HepG2 (cell line): ENCODE data around the gene CD4. TPM values are rescaled to one million over a fixed set of nuclear protein-coding genes. Genes with fewer than 3 reads are reported as not detected.
A peak's percentile ranks its signal among the peaks of the same experiment; 100 is the strongest.

Experiments
- ARID3A ChIP-seq: IDR thresholded peaks from 2 replicates; pipeline ENCODE4 v1.6.1; 2012; ENCODE audit warnings: low read depth, low read length, improper control_type of control experiment
- DZIP1 ChIP-seq: sonication (generic); formaldehyde crosslinking; IDR thresholded peaks from 2 replicates; pipeline ENCODE4 v1.5.0; 2020; ENCODE audit warnings: mild to moderate bottlenecking, missing genetic modification reagents
- MEIS1 ChIP-seq: sonication (generic); formaldehyde crosslinking; IDR thresholded peaks from 2 replicates; pipeline ENCODE4 v1.9.0; 2021; ENCODE audit warnings: mild to moderate bottlenecking, missing genetic modification reagents, moderate library complexity, borderline replicate concordance
- MIER3 ChIP-seq: IDR thresholded peaks from 2 replicates; pipeline ENCODE4 v1.6.1; 2016; ENCODE audit warnings: missing compliant biosample characterization, borderline replicate concordance
- MLXIP ChIP-seq: sonication (generic); formaldehyde crosslinking; IDR thresholded peaks from 2 replicates; pipeline ENCODE4 v1.9.0; 2021; ENCODE audit warnings: missing genetic modification reagents, borderline replicate concordance
- PLRG1 ChIP-seq: fragments of 450-650 bp; conservative IDR thresholded peaks from 2 replicates; pipeline ENCODE4 v1.6.1; 2016
- REL ChIP-seq: sonication (generic); formaldehyde crosslinking; conservative IDR thresholded peaks from 2 replicates; pipeline ENCODE4 v1.8.0; 2022; ENCODE audit warnings: mild to moderate bottlenecking, missing genetic modification reagents, moderate library complexity
- RELA ChIP-seq: sonication (generic); formaldehyde crosslinking; IDR thresholded peaks from 2 replicates; pipeline ENCODE4 v1.4.0; 2020; ENCODE audit warnings: missing genetic modification reagents
- SATB2 ChIP-seq: sonication (generic); formaldehyde crosslinking; IDR thresholded peaks from 2 replicates; pipeline ENCODE4 v1.5.0; 2020; ENCODE audit warnings: missing genetic modification reagents
- SIX4 ChIP-seq: sonication (generic); formaldehyde crosslinking; IDR thresholded peaks from 2 replicates; pipeline ENCODE4 v1.4.0; 2020; ENCODE audit warnings: missing genetic modification reagents
- THAP7 ChIP-seq: sonication (generic); formaldehyde crosslinking; IDR thresholded peaks from 2 replicates; pipeline ENCODE4 v1.8.1; 2023; ENCODE audit warnings: mild to moderate bottlenecking, missing genetic modification reagents
- TRAFD1 ChIP-seq: sonication (generic); formaldehyde crosslinking; IDR thresholded peaks from 2 replicates; pipeline ENCODE4 v1.5.1; 2020; ENCODE audit warnings: missing genetic modification reagents, mild to moderate bottlenecking, borderline replicate concordance
- ZFAT ChIP-seq: sonication (generic); formaldehyde crosslinking; conservative IDR thresholded peaks from 2 replicates; pipeline ENCODE4 v1.8.1; 2023; ENCODE audit warnings: missing genetic modification reagents, inconsistent platforms
- ZFP62 ChIP-seq: sonication (generic); formaldehyde crosslinking; IDR thresholded peaks from 2 replicates; pipeline ENCODE4 v1.4.0; 2020; ENCODE audit warnings: missing genetic modification reagents
- ZIK1 ChIP-seq: sonication (generic); formaldehyde crosslinking; IDR thresholded peaks from 2 replicates; pipeline ENCODE4 v1.5.0; 2020; ENCODE audit warnings: mild to moderate bottlenecking, low read depth, missing genetic modification reagents, borderline replicate concordance
- ZNF775 ChIP-seq: sonication (generic); formaldehyde crosslinking; IDR thresholded peaks from 2 replicates; pipeline ENCODE4 v1.4.0; 2020; ENCODE audit warnings: missing genetic modification reagents, mild to moderate bottlenecking, moderate library complexity, borderline replicate concordance
- ZNF883 ChIP-seq: sonication (generic); formaldehyde crosslinking; IDR thresholded peaks from 2 replicates; pipeline ENCODE4 v1.5.1; 2020; ENCODE audit warnings: mild to moderate bottlenecking, missing genetic modification reagents; ENCODE audit errors: not compliant biosample characterization
- ZSCAN30 ChIP-seq: sonication (generic); formaldehyde crosslinking; IDR thresholded peaks from 2 replicates; pipeline ENCODE4 v1.5.0; 2020; ENCODE audit warnings: mild to moderate bottlenecking, missing genetic modification reagents
- polyA plus RNA-seq, 8 experiments: library from polyadenylated mRNA; depleted of rRNA in 3 of 8; stranded (reverse) in 7 of 8; unstranded in 1 of 8; fragments of >200 nt; fragmentation: Illumina TruSeq in 4 of 8; extraction: Trizol in 4 of 8; gene quantifications; 2 replicates each; pipeline versions ENCODE4 v1.2.1 to v1.2.3, GENCODE V29; 2011 to 2016; ENCODE audit warnings: low read depth in 4 of 8, missing spikeins in 1 of 8, mixed read lengths in 1 of 8; ENCODE audit not compliant: insufficient read depth in 1 of 8
- total RNA-seq, 5 experiments: library from RNA; depleted of rRNA; stranded (reverse); fragments of >200 nt; fragmentation: Illumina TruSeq; extraction: Trizol; gene quantifications; 2 replicates each; pipeline ENCODE4 v1.2.3, GENCODE V29; 2016; ENCODE audit warnings: low read depth in 1 of 5

CD4 gene
- total and polyA plus RNA-seq, 2 of the 13 experiments (the other 11 are each of a cell fraction or from before 2014, with no cell fraction given): 0.07 to 0.95 TPM

- TF ChIP-seq ZNF775 (CRISPR knock-in tag) (no peak), MIER3 (0 out of 2 replicates have a peak, but pooled peaks have one; percentile 10), MLXIP (no peak), THAP7 (CRISPR knock-in tag) (no peak), REL (CRISPR knock-in tag) (no peak), MEIS1 (CRISPR knock-in tag) (no peak), ZIK1 (CRISPR knock-in tag) (no peak), ZFAT (CRISPR knock-in tag) (no peak), ZSCAN30 (CRISPR knock-in tag) (no peak), TRAFD1 (no peak), ZNF883 (CRISPR knock-in tag) (no peak), DZIP1 (no peak), SIX4 (CRISPR knock-in tag) (no peak), ARID3A (no peak), SATB2 (CRISPR knock-in tag) (no peak), RELA (CRISPR knock-in tag) (no peak), ZFP62 (no peak), PLRG1 (no peak)
Measured at GRCh38 chr12:6763380-6763779, 25.9 kb upstream of the CD4 start (continued).
